Left cardiac atrium (tissue), 2 donors: Measurements from ENCODE around the gene DIPK2A. TPM values are rescaled to one million over a fixed set of nuclear protein-coding genes. Genes with fewer than 3 reads are reported as not detected.

Experiments used
- total RNA-seq, 2 donors: library from RNA; stranded (reverse); fragmentation: NEBNext Ultra II Directional; extraction: Animal tissue kit (Norgen Biotek cat#: 25700); gene quantifications; one replicate each; pipeline ENCODE4 v1.2.1, GENCODE V29; 2021
- donor health status: DM: no; HTN: yes; CAD: no; lungs with severe emphysema.
- donor health status: DM: yes; HTN: yes; CAD: no.

Gene DIPK2A
- total RNA-seq, 2 donors from 2014 or later, result 10.4 to 12.3 TPM

Other genes with a start within 250 kb of the DIPK2A start
- 10 to 100 TPM in 1 of 2 donors, 1 to 10 TPM in 1; 7.9 to 17.0 TPM for gene SLC9A9, start 123.4 kb upstream of the DIPK2A start, total RNA-seq